GM18868 (cell line): ENCODE data around the gene ITIH3.
A peak's percentile ranks its signal among the peaks of the same experiment; 100 is the strongest.

ENCODE experiments used
- ATAC-seq: cut with Tn5 transposase; IDR thresholded peaks from one replicate; pipeline ENCODE4 v1.9.1; 2021; ENCODE audit warnings: mild to moderate bottlenecking, moderate library complexity; ENCODE audit not compliant: unreplicated experiment

The ITIH3 gene

DNA sequence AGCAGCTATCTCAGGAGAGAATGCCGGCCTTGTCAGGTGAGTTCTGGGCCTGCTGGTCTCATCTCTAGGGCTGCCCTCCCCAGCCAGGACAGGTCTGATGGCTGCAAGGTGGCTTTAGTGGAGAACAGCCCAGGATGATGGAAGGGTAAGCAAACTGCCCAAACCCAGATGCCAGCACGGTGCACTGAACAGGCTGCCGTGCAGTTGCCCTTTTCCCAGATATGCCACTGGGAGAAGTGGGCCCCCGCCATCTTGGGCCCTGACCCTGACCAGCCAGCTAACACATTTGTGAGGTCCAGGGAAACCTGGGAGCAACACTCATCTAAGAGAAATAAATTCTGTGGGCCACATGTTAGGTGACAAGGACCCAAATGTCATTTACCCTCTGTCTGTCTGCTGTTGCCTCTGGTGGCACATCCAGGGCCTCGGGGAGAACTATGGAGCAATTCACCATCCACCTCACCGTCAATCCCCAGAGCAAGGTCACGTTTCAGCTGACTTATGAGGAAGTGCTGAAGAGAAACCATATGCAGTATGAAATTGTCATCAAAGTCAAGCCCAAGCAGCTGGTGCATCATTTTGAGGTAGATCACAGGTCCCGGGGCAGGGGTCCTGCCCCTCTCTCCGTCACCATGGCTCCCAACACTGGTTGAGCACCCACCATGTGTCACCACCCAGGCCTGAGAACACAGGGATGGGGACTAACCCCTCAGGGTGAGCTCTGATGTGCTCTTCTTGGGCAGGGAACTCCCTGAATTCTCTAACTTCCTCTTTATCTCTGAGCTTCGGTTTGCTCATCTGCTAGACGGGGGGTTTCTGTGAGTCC lies 15.4 kb upstream of the ITIH3 start:
- peak; percentile 91 for ATAC-seq

- ATAC-seq = no peak
Measured at GRCh38 chr3:52779837-52780585, 14.6 kb upstream of the ITIH3 start.

- no peak for ATAC-seq
Measured at GRCh38 chr3:52781741-52782140, 12.9 kb upstream of the ITIH3 start.

GRCh38 chr3:52782412-52783210 lies 12.0 kb upstream of the ITIH3 start:
- no peak for ATAC-seq

DNA sequence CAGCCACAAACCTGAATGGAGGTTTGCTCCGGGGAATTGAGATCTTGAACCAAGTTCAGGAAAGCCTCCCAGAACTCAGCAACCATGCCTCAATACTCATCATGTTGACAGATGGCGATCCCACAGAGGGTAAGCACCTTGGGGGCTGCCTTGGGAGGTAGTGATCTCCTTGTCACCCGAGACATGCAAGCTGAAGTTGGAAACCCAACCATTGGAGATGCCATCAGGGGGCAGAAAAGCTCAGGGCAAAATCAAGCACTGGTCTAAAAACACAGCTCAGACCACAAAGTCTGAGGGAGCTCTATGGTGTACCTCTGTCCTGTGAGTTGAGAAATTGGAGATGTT lies 11.4 kb upstream of the ITIH3 start:
- ATAC-seq = no peak

DNA sequence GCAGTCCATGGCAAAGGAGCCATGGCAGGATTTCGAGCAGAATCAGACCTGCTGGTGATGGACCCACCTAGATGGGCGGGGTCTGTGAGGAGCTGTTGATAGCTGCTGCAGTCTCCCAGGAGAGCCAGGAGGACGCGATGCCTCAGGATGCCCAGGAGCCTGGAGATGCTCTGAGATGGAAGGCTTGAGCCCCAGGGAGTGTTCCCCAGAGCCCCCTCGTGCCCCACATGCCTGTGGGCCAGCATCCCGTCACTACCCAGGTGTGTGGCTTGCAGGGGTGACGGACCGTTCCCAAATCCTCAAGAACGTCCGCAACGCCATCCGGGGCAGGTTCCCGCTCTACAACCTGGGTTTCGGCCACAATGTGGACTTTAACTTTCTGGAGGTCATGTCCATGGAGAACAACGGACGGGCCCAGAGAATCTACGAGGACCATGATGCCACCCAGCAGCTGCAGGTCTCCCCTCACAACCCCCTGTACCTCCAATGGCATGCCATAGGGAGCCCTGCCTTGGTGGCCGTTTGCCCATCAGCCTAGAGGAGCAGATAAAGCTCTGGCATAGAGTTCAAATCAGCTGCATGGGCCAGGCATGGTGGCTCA lies 10.5 kb upstream of the ITIH3 start:
- no peak for ATAC-seq

- no peak for ATAC-seq
Measured at GRCh38 chr3:52784931-52785590, 9.5 kb upstream of the ITIH3 start.

- no peak for ATAC-seq
Measured at GRCh38 chr3:52786330-52787215, 8.0 kb upstream of the ITIH3 start.

- no peak for ATAC-seq
Measured at GRCh38 chr3:52787246-52787645, 7.3 kb upstream of the ITIH3 start.

GRCh38 chr3:52787672-52788625 lies 6.6 kb upstream of the ITIH3 start:
- ATAC-seq = no peak

DNA sequence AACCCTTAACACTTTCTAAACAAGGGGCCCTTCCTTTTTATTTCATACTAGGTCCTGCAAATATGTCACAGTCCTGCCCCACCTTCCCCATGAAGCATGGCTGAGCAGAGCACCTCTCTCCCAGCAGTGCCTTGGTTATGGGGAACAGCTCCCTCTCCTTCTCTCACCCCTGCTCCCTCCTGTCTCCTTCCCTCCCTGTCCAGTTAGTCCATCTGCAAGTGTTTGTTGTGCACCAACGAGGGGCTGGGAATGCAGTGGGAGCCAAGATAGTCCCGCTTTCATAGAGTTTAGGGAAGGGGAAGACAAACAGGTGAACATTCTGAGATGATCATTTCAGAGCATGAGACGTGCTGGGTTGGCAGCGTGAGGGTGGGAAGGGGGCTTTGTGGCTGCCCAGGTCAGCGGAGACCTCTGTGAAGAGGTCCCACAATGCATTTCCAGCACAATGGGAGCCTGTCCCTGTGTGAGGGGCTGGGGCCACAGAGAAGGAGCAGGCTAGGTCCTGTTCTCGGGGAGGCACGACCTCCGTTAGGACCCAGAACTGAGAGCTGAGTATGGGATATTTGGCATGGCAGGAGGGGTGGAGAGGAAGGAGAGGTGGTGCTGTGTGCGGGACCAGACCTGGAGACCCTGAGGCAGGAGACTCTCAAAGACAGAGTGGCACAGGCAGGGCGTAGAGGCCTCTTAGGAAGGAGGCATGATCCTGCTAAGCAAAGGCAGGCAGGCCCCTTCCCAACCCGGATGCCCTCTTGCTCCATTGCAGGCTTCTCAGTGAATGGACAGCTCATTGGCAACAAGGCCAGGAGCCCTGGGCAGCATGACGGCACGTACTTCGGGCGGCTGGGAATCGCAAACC lies 5.5 kb upstream of the ITIH3 start:
- no peak for ATAC-seq

DNA sequence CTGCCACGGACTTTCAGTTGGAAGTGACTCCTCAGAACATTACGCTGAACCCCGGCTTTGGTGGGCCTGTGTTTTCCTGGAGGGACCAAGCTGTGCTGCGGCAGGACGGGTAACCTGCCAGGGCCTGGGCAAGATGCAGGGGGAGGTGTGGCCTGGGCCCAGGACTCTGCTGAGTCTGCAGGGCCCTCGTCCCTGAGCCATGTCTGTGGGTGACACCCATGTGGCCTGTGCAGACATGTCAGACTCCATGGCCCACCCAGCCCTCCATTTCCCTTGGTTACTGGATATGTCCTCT lies 4.9 kb upstream of the ITIH3 start:
- ATAC-seq = no peak

DNA sequence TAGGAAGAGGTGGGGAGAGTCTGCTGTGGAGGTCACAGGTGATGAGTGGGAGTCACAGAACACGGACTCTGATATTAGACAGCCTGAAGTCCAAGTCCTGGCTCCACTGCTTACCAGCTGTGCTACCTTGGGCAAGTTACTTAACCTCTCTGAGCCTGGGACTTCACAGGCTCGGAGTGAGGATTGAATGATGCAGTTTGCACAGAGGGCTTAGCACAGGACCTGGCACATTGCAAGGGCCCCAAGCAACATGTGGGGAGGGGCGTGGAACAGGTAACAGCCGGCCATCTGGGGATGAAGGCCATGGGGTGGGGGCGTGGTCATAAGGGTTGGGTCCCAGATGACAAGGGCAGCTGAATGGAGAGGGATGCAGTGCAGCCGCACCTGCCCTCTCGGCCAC lies 4.3 kb upstream of the ITIH3 start:
- ATAC-seq = no peak

DNA sequence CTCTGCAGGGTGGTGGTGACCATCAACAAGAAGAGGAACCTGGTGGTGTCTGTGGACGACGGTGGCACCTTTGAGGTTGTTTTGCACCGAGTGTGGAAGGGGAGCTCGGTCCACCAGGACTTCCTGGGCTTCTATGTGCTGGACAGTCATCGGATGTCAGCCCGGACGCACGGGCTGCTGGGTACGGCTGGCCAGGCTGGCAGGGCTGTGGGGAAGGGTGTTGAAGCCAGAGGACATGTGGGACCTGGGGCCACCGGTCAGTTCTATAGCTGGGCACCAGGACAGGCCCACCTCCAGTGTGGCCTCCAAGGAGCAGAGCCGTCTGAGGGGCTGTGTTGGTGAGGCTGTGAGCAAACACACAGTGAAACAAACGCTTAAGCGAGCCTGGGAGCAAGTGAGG lies 3.9 kb upstream of the ITIH3 start:
- ATAC-seq = no peak

- no peak for ATAC-seq
Measured at GRCh38 chr3:52791366-52791765, 3.2 kb upstream of the ITIH3 start.

DNA sequence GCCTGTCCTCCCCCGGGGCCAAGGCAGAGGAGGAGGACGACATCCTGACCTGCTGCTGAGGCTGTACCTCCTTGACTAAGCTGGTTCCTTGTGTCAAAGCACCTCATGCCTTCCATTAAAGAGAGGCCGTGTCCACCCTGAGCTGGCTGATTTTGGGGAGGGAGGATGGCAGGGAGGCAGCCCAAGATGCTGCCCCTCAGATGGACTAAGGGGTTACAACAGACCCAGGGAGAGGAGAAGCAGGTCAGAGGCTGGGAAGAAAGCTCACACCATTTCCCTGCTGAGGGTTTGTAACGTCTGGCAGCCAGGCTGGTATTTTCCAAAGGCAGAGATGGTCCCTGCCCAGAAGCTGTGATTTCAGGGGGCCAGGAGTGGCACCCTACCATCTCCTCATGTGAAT lies 2.7 kb upstream of the ITIH3 start:
- no peak for ATAC-seq

GRCh38 chr3:52792413-52792812 lies 2.2 kb upstream of the ITIH3 start:
- no peak for ATAC-seq
